NCI-H82 treated with DMSO at 0.1 percent for 48 hours (cell line): ENCODE results near the gene FAM186B.

Source experiments
- DNase-seq: peaks from one replicate; lab custom pipeline; 2025; ENCODE audit not compliant: unreplicated experiment; lab: John Stamatoyannopoulos, UW

FAM186B gene

GRCh38 chr12:49552425-49552824 is 53.0 kb downstream of the FAM186B start:
- DNase-seq: no peak

GRCh38 chr12:49552014-49552413 is 53.4 kb downstream of the FAM186B start:
- DNase-seq: no peak

- DNase-seq: no peak
Observed at GRCh38 chr12:49550693-49551252, 54.7 kb downstream of the FAM186B start.

- no peak for DNase-seq
Observed at GRCh38 chr12:49549735-49550692, 55.4 kb downstream of the FAM186B start.

GRCh38 chr12:49548822-49549648 is 56.4 kb downstream of the FAM186B start:
- DNase-seq: no peak

- DNase-seq: no peak
Observed at GRCh38 chr12:49548481-49548821, 57.0 kb downstream of the FAM186B start.

- no peak for DNase-seq
Observed at GRCh38 chr12:49547090-49547690, 58.2 kb downstream of the FAM186B start.

- DNase-seq: no peak
Observed at GRCh38 chr12:49546481-49546880, 59.0 kb downstream of the FAM186B start.

GRCh38 chr12:49545815-49546214 is 59.6 kb downstream of the FAM186B start:
- DNase-seq: no peak

- no peak for DNase-seq
Observed at GRCh38 chr12:49543914-49544815, 61.3 kb downstream of the FAM186B start.

- no peak for DNase-seq
Observed at GRCh38 chr12:49543221-49543913, 62.1 kb downstream of the FAM186B start.

- no peak for DNase-seq
Observed at GRCh38 chr12:49542592-49543160, 62.8 kb downstream of the FAM186B start.

GRCh38 chr12:49541911-49542505 is 63.4 kb downstream of the FAM186B start:
- no peak for DNase-seq

- no peak for DNase-seq
Observed at GRCh38 chr12:49541140-49541861, 64.1 kb downstream of the FAM186B start.

- no peak for DNase-seq
Observed at GRCh38 chr12:49540229-49541139, 65.0 kb downstream of the FAM186B start.

- no peak for DNase-seq
Observed at GRCh38 chr12:49539406-49540228, 65.8 kb downstream of the FAM186B start.
